Measurements from ENCODE around the gene KCNT2.
"Not testable (repeated sequence)": the region's sequence is repeated elsewhere in the genome, so short reads cannot be mapped to it uniquely, and the experiment has no call there.

Gene KCNT2

DNA sequence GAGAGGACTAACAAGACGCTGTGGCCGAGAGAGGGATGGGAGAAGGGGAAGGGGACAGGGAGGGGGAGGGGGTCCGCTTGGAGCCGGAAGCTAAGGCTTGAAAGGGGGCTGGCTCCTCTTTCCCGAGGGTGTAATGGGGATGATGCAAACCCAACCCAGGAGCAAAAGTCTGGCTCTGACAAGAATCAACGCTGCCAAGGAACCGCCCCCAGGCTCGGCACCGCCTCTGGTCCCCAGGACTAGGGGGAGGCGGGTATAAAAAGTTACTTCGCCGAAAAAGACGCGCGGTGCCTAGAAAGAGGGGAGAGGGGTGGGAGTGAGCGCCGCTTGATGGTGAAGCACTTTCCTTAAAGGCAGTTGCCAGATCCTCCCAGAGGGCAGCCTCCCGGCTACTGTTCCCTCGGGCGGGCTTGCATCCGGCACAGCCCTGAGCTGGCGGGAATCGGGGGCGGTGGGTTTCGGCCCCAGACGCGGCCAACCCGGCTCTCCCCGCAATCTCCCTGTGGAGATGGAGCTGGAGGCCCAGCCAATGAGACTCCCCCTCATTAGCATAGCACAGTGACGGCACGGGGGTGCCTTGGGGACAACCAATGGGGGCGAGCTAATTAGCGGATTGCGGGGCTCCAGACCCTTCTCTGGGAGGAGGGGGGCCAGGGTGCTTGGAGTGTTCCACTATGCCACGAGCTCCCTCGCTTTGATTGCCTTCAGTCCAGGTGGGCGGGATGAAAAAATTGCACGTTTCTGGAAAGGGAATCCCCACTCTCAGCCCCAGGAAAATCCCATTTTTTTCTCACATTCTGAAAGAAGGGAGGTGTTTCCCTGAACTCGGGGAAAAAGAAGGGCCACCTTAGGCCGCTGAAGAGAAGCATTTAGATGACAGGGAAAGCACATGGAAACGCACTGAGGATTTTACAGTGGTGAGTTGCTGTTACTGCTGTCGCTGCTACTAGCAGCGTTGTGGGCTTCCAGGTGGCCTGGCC lies at the start of gene KCNT2:
Gene KCNT2, minus strand, starts transcription at position 51 of the 980 bp plus-strand sequence. CDS start 131 bp downstream, outside the sequence.
- DNase-seq, result no peak

DNA sequence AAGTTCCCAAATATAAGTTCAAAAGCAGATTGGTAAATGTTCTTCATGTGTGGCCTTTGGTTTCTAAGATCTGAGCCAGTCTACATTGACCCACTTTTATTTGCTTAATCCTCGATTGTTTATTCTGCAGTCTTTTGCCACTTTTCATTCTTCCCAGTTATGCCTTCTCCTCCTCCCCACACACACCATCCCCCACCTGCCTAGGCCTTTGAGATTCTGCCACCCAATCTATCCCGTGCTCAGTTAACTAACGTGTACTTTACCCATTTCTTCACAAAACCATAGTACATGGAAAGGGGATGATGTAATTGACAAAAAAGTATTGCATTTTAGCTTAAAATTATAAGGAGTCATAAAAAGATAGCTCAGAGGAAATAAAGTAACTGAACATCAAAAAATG lies 47.3 kb upstream of the KCNT2 start:
- no peak for DNase-seq

DNA sequence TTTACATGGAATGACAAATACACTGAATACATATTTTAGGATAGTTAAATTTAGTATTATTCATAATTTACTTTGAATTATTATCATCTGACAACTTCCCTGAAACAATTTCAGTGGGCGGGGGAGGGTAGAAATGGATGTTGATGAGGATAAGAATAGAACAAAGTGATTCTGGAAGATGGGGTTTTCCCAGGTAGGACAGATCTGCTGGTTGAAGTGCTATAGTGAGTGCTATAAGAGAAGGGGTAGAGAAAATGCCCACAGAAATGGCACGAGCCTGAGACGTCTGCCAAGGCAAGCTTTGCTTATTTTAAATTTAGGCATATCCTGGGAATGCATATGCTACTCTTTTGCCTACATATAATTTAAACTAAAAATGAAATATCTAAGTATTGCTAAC lies 46.8 kb upstream of the KCNT2 start:
- DNase-seq, result no peak

DNA sequence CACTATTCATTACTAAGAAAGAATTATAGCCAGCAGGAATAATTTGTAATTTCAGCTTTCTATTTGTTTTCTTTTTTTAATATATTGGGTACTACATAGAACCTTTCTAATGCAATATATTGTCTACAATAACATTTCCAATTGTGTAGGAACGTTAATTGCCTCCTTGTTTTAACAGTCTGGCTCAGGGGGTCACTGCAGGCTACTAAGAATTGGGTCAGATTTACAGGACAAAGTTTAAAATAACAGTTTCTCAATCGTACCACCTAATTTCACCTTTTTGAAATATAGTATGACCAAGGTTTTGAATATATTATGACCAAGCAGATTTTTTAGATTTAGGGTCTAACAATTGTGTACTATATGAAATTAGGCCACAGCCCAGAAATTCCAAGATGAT lies 46.0 kb upstream of the KCNT2 start:
- no peak for DNase-seq

DNA sequence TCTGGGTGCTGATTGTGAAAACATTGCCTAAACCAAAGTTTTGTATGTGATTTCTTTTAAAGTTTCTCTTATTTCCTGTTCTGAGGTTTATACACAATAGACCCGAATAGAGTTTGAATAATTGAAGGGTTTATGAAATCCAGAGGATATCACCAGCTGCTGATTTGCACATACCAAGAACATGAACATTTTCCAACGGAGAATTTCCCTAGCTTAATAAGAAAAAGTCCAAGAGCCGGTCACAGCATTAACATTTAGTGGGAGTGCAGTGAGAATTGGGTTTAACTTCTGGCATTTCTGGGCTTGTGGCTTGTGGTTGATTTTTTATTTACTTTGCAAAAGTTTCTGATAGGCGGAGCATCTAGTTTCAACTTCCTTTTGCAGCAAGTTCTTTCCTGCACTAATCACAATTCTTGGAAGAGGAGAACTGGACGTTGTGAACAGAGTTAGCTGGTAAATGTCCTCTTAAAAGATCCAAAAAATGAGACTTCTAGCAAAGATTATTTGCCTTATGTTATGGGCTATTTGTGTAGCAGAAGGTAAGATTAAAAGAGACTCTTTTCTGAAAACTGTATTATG lies 43.5 kb upstream of the KCNT2 start, which contains the start of gene CFH:
Gene CFH, plus strand, starts transcription at position 407 of the 579 bp plus-strand sequence. Its CDS starts 75 bp downstream, at position 482.
- no peak for DNase-seq

DNA sequence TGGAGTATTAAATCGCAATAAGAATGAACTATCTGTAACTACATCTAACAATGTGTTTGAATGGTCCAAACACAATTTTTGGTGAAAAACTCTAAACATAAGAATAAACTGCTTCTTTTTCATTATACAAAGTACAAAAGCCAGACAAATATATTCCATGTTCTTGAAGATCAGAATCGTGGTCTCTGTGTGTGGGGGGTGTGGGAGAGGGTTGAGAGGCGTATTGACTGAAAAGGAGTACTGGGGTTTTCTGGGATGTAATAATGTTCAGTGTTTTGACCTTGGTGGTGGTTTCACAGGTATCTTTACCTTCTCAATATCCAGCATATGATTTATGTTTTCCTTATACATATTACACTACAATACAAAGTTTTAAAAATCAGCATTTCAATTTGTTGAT lies 42.8 kb upstream of the KCNT2 start:
- no peak for DNase-seq

DNA sequence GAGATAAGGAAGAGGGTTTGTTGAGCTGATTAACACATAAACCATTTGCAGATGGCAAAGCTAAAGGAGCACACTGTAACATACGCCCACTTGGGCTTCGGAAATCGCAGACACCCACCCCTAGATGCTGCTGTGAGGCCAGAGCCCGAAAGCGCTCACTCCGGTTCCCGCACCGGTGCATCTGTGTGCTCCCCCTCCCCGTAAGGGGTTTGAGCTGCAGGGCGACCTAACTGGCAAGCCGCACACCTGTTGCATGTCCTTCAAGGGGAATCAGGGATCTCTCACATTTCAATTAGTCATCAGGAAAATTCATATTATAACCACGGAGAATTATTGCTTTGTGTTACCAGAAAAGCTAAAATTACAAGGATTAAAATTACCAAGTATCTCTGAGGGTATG lies 42.2 kb upstream of the KCNT2 start:
- no peak for DNase-seq

DNA sequence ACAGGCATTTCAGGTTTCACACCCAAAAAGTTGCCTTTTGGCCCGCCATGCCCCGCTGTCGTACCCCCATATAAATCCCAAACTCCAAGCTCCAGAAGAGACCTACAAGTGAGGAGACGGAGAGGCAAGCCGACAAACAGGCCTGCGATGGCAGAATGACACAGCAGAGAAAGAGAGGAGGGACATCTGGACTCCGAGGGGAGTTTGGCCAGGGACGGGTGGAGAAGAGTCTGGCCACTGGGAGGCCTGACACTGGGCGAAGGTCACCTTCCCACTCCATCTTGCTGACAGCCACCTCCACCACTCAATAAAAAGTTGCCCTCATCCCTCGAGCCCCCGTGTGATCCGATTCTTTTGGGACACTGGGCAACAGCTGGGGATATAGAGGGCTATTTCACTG lies 41.8 kb upstream of the KCNT2 start:
- no peak for DNase-seq

DNA sequence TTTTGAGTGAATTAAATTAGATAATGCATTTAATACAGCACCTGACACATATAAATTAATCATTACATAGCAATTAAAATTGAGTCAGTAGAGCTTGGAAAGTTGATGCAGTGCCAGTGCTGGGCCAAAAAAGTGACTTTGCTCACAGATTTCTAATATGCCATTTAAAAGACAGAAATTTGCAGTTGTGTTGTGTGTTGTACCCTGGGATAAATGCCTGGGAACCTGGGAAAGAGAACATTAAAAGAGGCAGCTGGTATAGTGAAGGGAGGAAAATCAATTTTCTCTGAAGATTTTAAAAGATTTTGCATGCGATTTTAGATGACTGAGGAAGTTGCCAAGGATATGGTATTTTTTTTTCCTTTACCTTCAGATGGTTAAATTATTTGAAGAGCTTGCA lies 32.7 kb upstream of the KCNT2 start:
- DNase-seq, result no peak

DNA sequence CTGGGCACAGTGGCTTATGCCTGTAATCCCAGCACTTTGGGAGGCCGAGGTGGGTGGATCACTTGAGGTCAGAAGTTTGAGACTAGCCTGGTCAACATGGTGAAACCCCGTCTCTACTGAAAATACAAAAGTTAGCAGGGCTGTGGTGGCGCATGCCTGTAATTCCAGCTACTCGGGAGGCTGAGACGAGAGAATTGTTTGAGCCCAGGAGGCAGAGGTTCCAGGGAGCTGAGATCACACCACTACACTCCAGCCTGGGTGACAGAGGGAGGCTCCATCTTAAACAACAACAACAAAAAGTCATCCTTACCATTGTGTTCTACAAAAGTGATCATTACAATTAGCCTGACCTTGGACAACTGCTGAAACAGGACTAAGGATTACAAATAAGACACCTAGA lies 31.1 kb upstream of the KCNT2 start:
- not testable (repeated sequence) for DNase-seq

DNA sequence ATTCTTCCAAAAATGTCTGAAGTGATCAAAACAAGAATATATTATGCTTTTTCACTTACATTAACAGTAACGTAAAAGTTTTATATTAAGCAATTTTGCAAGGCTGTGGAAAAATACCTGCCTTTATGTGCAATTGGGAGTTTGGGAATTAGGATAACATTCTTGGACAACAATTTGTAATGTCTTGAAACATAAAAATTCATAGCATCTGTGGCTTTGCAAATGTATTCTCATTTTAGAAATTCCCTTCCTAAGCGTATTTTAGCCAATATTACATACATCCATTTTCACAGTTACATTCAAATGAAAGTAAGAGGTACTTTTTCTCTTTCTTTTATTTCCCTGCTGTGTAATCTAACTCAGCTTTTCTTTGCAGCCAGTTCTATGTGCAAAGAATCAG lies 30.2 kb upstream of the KCNT2 start:
- no peak for DNase-seq

DNA sequence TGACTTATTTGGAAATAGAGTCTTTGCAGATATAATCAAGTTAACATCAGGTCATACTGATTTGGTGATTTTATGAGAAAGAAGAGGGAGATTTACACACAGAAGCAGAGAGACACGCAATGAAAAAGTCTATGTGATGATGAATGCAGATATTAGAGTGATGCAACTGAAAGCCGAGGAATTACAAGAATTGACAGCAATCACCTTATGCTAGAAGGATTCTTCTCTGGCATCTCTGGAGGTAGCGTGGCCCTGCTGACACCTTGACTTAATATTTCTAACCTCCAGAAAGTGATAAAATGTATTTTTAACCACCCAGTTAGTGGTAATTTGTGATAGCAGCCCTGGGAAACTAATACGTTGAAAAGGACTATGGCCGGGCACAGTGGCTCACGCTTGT lies 29.4 kb upstream of the KCNT2 start:
- DNase-seq, result no peak

DNA sequence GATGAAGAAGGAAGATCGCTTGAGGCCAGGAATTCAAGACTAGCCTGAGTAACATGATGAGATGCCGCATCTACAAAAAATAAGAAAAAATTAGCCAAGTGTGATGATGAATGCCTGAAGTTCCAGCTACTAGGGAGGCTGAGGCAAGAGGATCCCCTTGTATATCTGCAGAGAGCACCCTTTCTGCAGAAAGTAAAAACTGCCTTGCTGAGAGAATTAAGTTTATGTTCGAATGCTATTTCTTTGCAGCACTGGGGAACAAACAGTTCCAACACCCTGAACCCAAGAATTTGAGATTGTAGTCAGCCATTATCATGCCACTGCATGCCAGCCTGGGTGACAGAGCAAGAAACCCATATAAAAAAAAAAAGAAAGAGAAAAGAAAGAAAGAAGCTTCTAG lies 20.6 kb upstream of the KCNT2 start:
- no peak for DNase-seq

DNA sequence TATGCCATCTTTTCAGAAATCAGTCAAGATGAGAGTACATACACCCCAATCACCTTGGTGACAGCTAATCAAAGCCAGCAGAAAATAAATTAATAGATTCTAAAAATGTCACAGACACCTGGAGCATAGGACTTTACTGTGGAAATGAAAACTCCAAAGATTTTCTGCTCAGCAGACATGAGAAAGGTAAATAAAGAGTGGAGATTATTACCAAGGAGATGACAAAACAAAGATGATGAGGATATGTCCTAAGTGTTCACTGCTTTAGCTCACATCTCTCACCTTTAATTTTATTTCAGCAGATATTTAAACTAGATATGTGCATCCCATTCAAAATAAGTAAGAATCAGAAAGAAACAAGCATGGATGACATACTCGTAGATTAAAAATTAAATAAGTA lies 14.8 kb upstream of the KCNT2 start:
- DNase-seq, result no peak

DNA sequence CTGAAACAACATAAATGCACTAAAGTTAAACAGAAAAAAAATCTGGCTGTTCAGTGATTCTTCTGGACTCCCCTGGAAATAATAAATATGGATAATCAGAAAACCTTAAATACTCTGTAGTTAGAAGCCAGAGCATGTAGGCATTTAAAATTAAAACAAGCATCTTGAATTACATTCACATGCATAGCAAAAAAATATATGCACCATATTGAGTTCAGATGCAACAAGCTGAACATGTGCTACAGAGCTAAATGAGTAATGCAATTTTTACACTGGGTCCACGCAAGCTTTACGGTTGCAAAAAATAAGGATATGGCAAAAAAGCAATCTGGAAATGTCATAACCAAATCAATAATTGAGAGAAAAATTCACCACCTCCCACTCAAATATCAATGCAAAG lies 11.5 kb upstream of the KCNT2 start:
- no peak for DNase-seq

DNA sequence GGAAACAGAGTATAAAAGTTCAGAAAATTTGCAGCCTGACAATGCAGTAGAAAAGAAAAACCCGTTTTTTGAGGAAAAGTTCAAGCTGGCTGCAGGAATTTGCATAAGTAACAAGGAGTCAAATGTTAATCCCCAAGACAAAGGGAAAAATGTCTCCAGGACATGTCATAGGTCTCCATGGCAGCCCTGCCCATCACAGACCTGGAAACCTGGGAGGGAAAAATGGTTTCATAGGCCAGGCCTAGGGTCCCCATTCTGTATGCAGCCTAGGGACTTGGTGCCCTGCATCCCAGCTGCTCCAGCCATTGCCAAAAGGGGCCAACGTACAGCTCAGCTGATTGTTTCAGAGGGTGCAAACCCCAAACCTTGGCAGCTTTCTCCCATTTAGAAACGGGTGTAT lies 3.6 kb upstream of the KCNT2 start:
- DNase-seq, result no peak

DNA sequence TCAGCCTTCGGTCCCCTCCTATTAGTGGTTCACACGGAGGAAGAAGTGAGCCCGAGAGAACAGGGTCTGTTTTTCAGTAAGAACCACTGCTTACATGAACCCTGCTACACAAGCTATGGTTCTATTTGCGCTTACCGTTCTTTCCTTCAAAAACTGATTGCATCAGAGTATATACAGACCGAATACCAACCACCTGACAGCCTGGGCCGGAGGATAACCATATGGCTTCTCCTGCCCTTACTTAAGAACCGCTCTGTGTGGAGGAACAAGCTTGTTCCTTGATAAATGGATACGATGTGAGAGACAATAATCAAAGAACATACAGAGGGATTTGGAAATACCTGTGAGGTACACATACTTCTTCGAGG lies 1.1 kb upstream of the KCNT2 start:
- DNase-seq, result no peak

DNA sequence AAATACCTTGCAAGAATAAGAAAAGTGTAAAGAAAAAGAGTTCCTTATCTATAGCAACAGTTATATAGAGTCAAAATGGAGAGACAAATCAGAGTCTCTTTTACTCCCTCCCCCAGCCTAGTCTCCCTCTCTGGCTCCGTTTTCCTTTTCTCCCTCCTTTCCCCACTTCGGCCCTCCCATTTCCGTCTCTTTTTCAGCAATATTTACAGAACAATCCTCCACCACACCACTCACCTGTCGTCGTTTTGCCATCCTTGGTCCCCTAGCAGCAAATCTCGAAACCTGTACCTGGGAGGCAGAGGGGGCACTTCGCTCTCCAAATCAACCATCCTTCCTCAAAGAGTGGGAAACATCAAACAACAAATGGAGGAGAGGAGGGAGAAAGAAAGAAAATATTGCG lies 259 bp downstream of the KCNT2 start:
- no peak for DNase-seq

DNA sequence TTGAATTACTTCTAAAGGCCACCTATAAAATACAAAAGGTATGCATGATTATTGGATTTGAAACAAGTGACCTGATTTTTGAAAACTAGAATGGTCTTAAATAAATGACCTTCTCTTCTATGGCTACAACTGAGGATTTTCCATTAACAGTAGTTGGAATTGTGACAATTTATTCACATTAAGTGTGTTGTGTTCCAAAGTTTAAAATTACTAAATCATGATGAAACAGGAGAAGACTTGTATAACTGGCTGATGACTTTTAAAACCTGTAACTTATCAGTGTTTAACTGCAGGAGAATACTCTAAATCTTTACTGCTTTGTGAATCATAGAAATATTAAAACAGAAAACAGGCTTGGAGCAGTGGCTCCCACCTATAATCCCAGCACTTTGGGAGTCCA lies 4.6 kb downstream of the KCNT2 start:
- DNase-seq, result no peak

DNA sequence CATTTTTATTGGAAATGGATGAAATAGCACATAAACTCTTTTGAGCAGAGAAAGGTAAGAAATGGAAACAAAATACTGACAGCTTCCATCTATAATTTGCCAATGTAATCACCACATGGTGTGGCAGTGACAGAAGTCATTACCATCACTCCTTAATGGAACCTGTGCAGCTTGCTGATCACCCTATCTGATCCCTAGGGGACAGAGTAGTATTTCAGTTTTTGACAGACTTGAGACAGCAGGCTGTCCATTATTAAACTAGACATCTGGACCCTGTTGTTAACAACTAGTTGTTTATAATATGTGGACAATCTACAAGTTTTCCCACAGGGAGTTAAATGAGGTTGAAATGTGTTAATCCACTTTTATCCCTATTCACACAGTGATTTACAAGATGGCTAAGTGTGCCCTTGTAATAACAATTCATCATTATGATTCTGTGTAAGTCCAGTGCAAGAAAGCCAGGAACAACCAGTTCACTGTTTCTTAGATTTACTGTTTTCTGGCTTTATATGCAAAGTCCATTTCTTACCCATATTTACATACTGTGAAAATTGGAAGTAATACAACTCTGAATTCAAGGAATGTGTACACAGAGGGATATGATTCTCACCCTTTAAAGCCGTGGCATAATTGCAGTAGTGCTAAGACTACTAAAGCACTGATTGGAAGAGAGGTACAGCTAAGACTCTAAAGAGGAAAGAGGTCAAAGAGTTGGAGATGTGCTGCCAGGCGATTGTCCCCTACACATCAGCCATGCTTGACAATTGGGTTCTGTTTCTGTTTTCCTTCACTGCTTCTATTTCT lies 9.1 kb downstream of the KCNT2 start:
- DNase-seq, result no peak

DNA sequence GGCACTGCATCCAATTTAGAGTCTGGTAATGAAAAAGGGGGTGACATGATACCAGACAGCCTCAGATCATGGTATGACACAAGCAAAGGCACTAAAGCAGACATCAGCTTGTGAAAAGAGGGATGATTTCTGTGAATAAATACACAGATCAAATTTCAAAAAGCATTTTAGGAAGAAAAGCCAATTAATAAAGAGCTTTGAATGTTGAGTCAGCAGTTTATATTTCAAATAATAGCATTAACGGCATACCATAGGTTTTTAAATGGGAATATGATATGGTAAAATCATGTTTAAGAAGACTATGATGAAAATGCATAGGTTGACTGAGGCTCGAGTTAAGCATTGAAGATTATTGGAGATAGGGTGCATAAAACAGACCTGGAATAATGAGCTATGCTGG lies 13.5 kb downstream of the KCNT2 start:
- DNase-seq, result no peak

DNA sequence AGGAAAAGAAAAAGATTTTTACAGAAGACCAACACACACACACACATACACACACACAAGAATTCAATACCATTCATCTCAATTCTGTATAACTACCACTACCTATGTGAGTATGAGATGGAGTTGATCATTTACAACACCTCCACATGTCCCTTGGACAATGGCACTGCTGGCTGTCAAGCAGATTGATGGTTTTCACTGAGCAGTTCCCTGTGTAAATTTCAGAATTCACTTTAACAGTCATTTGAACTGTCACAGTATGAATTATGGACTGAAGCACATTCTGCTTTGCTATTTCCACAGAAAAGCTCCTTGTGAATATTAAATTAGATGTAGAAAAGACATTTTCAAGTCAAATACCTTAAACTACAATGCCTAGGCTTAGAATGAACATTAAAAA lies 14.3 kb downstream of the KCNT2 start:
- DNase-seq, result no peak

DNA sequence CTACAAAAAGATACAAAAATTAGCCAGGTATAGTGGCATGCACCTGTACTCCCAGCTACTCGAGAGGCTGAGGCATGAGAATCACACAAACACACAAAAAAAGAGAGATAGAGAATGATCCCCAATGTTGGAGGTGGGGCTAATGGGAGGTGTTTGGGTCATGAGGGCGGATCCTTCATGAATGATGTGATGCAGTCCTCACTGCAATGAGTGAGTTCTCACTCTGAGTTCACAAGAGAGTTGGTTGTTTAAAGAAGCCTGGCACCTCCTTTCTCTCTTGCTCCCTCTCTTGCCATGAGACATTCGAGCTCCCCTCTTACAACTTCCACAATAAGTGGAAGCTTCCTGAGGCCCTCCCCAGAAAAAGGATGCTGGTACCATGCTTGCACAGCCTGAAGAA lies 17.3 kb downstream of the KCNT2 start:
- DNase-seq, result no peak

All from activated naive CD4-positive, alpha-beta T cell (primary cell).